ENCODE results near the gene SCML1.

Gene SCML1

GRCh38 chrX:17719711-17720110 lies 17.6 kb upstream of the SCML1 start:
- H3K27ac ChIP-seq = no peak overlapping the region
- TF ChIP-seq ZFX (IDR thresholded peaks at IDR 0.05) (no peak), CTCF (conservative IDR thresholded peaks at IDR 0.05) (no peak)

- no peak for TF ChIP-seq CTCF (conservative IDR thresholded peaks at IDR 0.05)
- TF ChIP-seq ZFX (IDR thresholded peaks at IDR 0.05) = no peak
- no peak overlapping the region for H3K27ac ChIP-seq
Measured at GRCh38 chrX:17721715-17722114, 15.6 kb upstream of the SCML1 start.

GRCh38 chrX:17725181-17725580 lies 12.1 kb upstream of the SCML1 start:
- no peak overlapping the region for H3K27ac ChIP-seq
- TF ChIP-seq CTCF (conservative IDR thresholded peaks at IDR 0.05) (no peak), ZFX (IDR thresholded peaks at IDR 0.05) (no peak)

- TF ChIP-seq ZFX (IDR thresholded peaks at IDR 0.05) (no peak), CTCF (conservative IDR thresholded peaks at IDR 0.05) (no peak)
- H3K27ac ChIP-seq = no peak overlapping the region
Measured at GRCh38 chrX:17732138-17732783, 5.0 kb upstream of the SCML1 start.

- TF ChIP-seq CTCF (conservative IDR thresholded peaks at IDR 0.05) (no peak), ZFX (IDR thresholded peaks at IDR 0.05) (no peak)
- no peak overlapping the region for H3K27ac ChIP-seq
Measured at GRCh38 chrX:17735406-17735805, 1.9 kb upstream of the SCML1 start.

- no peak for TF ChIP-seq CTCF (conservative IDR thresholded peaks at IDR 0.05)
- TF ChIP-seq ZFX (IDR thresholded peaks at IDR 0.05) = no peak
Measured at GRCh38 chrX:17736478-17736855, 826 bp upstream of the SCML1 start.

GRCh38 chrX:17737710-17737985 lies 355 bp downstream of the SCML1 start:
- peak overlapping the region; percentile 92 for H3K27ac ChIP-seq
- no peak for TF ChIP-seq ZFX (IDR thresholded peaks at IDR 0.05)

More at GRCh38 chrX:17736478-17736855, 826 bp upstream of the SCML1 start:
- H3K27ac ChIP-seq = peak overlapping the region; percentile 92

GRCh38 chrX:17737986-17738713 lies 857 bp downstream of the SCML1 start:
- TF ChIP-seq ZFX (IDR thresholded peaks at IDR 0.05) (no peak), CTCF (conservative IDR thresholded peaks at IDR 0.05) (no peak)
- peak overlapping the region; percentile 92 for H3K27ac ChIP-seq

Measured in C4-2B (cell line).